ENCODE measurements around the gene VCY1B.
"Not testable (repeated sequence)": the region's sequence is repeated elsewhere in the genome, so short reads cannot be mapped to it uniquely, and the experiment has no call there.

The VCY1B gene

GRCh38 chrY:14055927-14056326 lies at the start of gene VCY1B:
Gene VCY1B (plus strand): TSS chrY:14056227. CDS start chrY:14056290, 63 bp downstream.
- H3K36me3 ChIP-seq (ENCODE audit: control insufficient read depth, insufficient read depth, low read length); H3K4me2 ChIP-seq (ENCODE audit: low read length); H3K27me3 ChIP-seq (ENCODE audit: control insufficient read depth, insufficient read depth, low read length); H2AFZ ChIP-seq; H3K79me2 ChIP-seq; H3K9ac ChIP-seq; H3K4me3 ChIP-seq (ENCODE audit: low read depth, low read length); H3K9me3 ChIP-seq (ENCODE audit: control insufficient read depth, low read length); H3K27ac ChIP-seq; H3K4me1 ChIP-seq: not testable (repeated sequence)

- H3K9me3 ChIP-seq (ENCODE audit: control insufficient read depth, low read length); H3K36me3 ChIP-seq (ENCODE audit: control insufficient read depth, insufficient read depth, low read length); H3K4me3 ChIP-seq (ENCODE audit: low read depth, low read length); H3K27ac ChIP-seq; H2AFZ ChIP-seq; H3K4me1 ChIP-seq; H3K27me3 ChIP-seq (ENCODE audit: control insufficient read depth, insufficient read depth, low read length); H3K4me2 ChIP-seq (ENCODE audit: low read length); H3K79me2 ChIP-seq; H3K9ac ChIP-seq: not testable (repeated sequence)
These were observed 44.1 kb upstream of the VCY1B start for GRCh38 chrY:14011916-14012315.

- H3K27ac ChIP-seq; H3K36me3 ChIP-seq (ENCODE audit: control insufficient read depth, insufficient read depth, low read length); H3K9me3 ChIP-seq (ENCODE audit: control insufficient read depth, low read length); H3K79me2 ChIP-seq; H3K27me3 ChIP-seq (ENCODE audit: control insufficient read depth, insufficient read depth, low read length); H3K9ac ChIP-seq; H3K4me2 ChIP-seq (ENCODE audit: low read length); H3K4me3 ChIP-seq (ENCODE audit: low read depth, low read length); H2AFZ ChIP-seq; H3K4me1 ChIP-seq: not testable (repeated sequence)
These were observed 25.6 kb upstream of the VCY1B start for GRCh38 chrY:14030395-14030794.

GRCh38 chrY:14085877-14086276 lies 29.9 kb downstream of the VCY1B start:
- H3K9me3 ChIP-seq (ENCODE audit: control insufficient read depth, low read length): no peaks in the 10 kb centered on the region
- TF ChIP-seq CTCF (IDR thresholded peaks at IDR 0.05): no peak
- H3K27me3 ChIP-seq (ENCODE audit: control insufficient read depth, insufficient read depth, low read length): no peaks in the 10 kb centered on the region
- H3K36me3 ChIP-seq (ENCODE audit: control insufficient read depth, insufficient read depth, low read length): no peaks in the 10 kb centered on the region
- no peak overlapping the region for H2AFZ ChIP-seq
- no peaks in the 10 kb centered on the region for H3K4me1 ChIP-seq
- H3K9ac ChIP-seq: no peak overlapping the region
- no peaks in the 10 kb centered on the region for H3K79me2 ChIP-seq
- no peak overlapping the region for H3K27ac ChIP-seq
- no peak overlapping the region for H3K4me2 ChIP-seq (ENCODE audit: low read length)
- H3K4me3 ChIP-seq (ENCODE audit: low read depth, low read length): no peak overlapping the region
